Colonic mucosa (tissue), 4 donors: ENCODE measurements around the gene IL17A. TPM values are rescaled to one million over a fixed set of nuclear protein-coding genes. Genes with fewer than 3 reads are reported as not detected.
"Not testable (repeated sequence)": the region's sequence is repeated elsewhere in the genome, so short reads cannot be mapped to it uniquely, and the experiment has no call there.

Experiments
- DNase-seq: peaks from one replicate; pipeline ENCODE4 v3.0.0-alpha.2; 2020
- H3K27ac ChIP-seq: fragments of 200-600 bp; one replicate; pipeline ENCODE4 v1.8.0; 2021
- H3K27me3 ChIP-seq: fragments of 200-600 bp; one replicate; pipeline ENCODE4 v1.8.0; 2021
- H3K36me3 ChIP-seq: fragments of 200-600 bp; one replicate; pipeline ENCODE4 v1.8.0; 2021
- H3K4me1 ChIP-seq: fragments of 200-600 bp; one replicate; pipeline ENCODE4 v1.8.0; 2021; ENCODE audit warnings: mild to moderate bottlenecking
- H3K4me3 ChIP-seq: fragments of 200-600 bp; one replicate; pipeline ENCODE4 v1.8.0; 2021
- H3K9ac ChIP-seq, 2 donors: one replicate each; pipeline ENCODE4 v1.7.0; 2013; ENCODE audit warnings: control low read depth in 2 of 2, low read depth in 2 of 2, low read length in 2 of 2
- H3K9me3 ChIP-seq: fragments of 200-600 bp; one replicate; pipeline ENCODE4 v1.8.0; 2021
- CTCF ChIP-seq: fragments of 200-600 bp; IDR thresholded peaks from one replicate; pipeline ENCODE4 v1.8.0; 2022; ENCODE audit warnings: antibody characterized with exemption, mild to moderate bottlenecking
- intact Hi-C: fragments of 100-400 bp; cut with DNase I; formaldehyde crosslinking; loops from one replicate; pipeline ENCODE4 v1.14.1; 2022
- total RNA-seq, 2 donors: library from RNA; stranded (reverse); fragmentation: NEBNext Ultra II Directional in 1 of 2; extraction: Animal tissue kit (Norgen Biotek cat#: 25700) in 1 of 2; gene quantifications; one replicate each; pipeline ENCODE4 v1.2.1, GENCODE V29; 2021
- donor health status: healthy.
- donor health status: DM: no; HTN: no; CAD: no.
- donor health status: DM: no; HTN: no; CAD: no.

The IL17A gene
- total RNA-seq, 2 donors from 2014 or later: not detected

GRCh38 chr6:52190409-52190808 is 4.2 kb downstream of the IL17A start:
- no peak for DNase-seq
- Histone ChIP-seq H3K4me3 (no peak overlapping the region), H3K27me3 (no peaks in the 10 kb centered on the region), H3K9me3 (no peaks in the 10 kb centered on the region), H3K27ac (no peak overlapping the region), H3K36me3 (no peaks in the 10 kb centered on the region), H3K4me1 (no peaks in the 10 kb centered on the region), H3K9ac (no peak overlapping the region)
- TF ChIP-seq CTCF: no peak
- intact Hi-C loops: no loop called here

- no peaks in the 10 kb centered on the region for H3K9me3 ChIP-seq
- H3K4me1 ChIP-seq: no peaks in the 10 kb centered on the region
- H3K27me3 ChIP-seq: no peaks in the 10 kb centered on the region
- no peak for DNase-seq
- intact Hi-C loops: no loop called here
- H3K27ac ChIP-seq: no peak overlapping the region
- no peaks in the 10 kb centered on the region for H3K36me3 ChIP-seq
- no peak overlapping the region for H3K9ac ChIP-seq
- no peak for TF ChIP-seq CTCF
- H3K4me3 ChIP-seq: no peak overlapping the region
These were observed 5.6 kb downstream of the IL17A start for GRCh38 chr6:52191824-52192223.

GRCh38 chr6:52195886-52196285 is 9.7 kb downstream of the IL17A start:
- intact Hi-C loops: no loop called here
- no peak overlapping the region for H3K9ac ChIP-seq
- H3K4me3 ChIP-seq: no peak overlapping the region
- H3K4me1 ChIP-seq: no peaks in the 10 kb centered on the region
- DNase-seq: no peak
- TF ChIP-seq CTCF: no peak
- no peaks in the 10 kb centered on the region for H3K9me3 ChIP-seq
- H3K36me3 ChIP-seq: no peaks in the 10 kb centered on the region
- no peaks in the 10 kb centered on the region for H3K27me3 ChIP-seq
- H3K27ac ChIP-seq: no peak overlapping the region

GRCh38 chr6:52200088-52200487 is 13.9 kb downstream of the IL17A start:
- intact Hi-C loops, DNase-seq, H3K36me3 ChIP-seq, H3K9me3 ChIP-seq, H3K4me3 ChIP-seq, H3K9ac ChIP-seq, H3K27ac ChIP-seq, H3K4me1 ChIP-seq, H3K27me3 ChIP-seq: not testable (repeated sequence)

- DNase-seq: no peak
- no peak overlapping the region for H3K27ac ChIP-seq
- no peak overlapping the region for H3K9ac ChIP-seq
- no peaks in the 10 kb centered on the region for H3K4me1 ChIP-seq
- H3K27me3 ChIP-seq: no peaks in the 10 kb centered on the region
- H3K36me3 ChIP-seq: no peaks in the 10 kb centered on the region
- intact Hi-C loops: no loop called here
- H3K4me3 ChIP-seq: no peak overlapping the region
- TF ChIP-seq CTCF: no peak
- no peaks in the 10 kb centered on the region for H3K9me3 ChIP-seq
These were observed 14.9 kb downstream of the IL17A start for GRCh38 chr6:52201046-52201445.

GRCh38 chr6:52201493-52201892 is 15.3 kb downstream of the IL17A start:
- intact Hi-C loops: no loop called here
- no peaks in the 10 kb centered on the region for H3K9me3 ChIP-seq
- H3K36me3 ChIP-seq: no peaks in the 10 kb centered on the region
- H3K4me3 ChIP-seq: no peak overlapping the region
- no peak overlapping the region for H3K27ac ChIP-seq
- DNase-seq: no peak
- no peak for TF ChIP-seq CTCF
- no peaks in the 10 kb centered on the region for H3K4me1 ChIP-seq
- H3K9ac ChIP-seq: no peak overlapping the region
- no peaks in the 10 kb centered on the region for H3K27me3 ChIP-seq
